Measurements from ENCODE around the gene PEX14. TPM values are rescaled to one million over a fixed set of nuclear protein-coding genes. Genes with fewer than 3 reads are reported as not detected.
"Not testable (repeated sequence)": the region's sequence is repeated elsewhere in the genome, so short reads cannot be mapped to it uniquely, and the experiment has no call there.

Gene PEX14
- total and polyA plus RNA-seq, 2 donors (not counting 3 experiments of a cell fraction or from before 2014, with no cell fraction given): 19.5 to 26.5 TPM

- intact Hi-C loops (cut with micrococcal nuclease): no loop called here
- BruUV-seq (replicated peaks): no TSS peak
Measured at GRCh38 chr1:10504249-10504648, 29.5 kb downstream of the PEX14 start.

GRCh38 chr1:10506046-10506676, 31.4 kb downstream of the PEX14 start:
- dilution Hi-C loops (cut with MboI; ENCODE audit: extremely low pct_ligation_motif_present, low sequenced_read_pairs); FAIRE-seq: not testable (repeated sequence)
- intact Hi-C loops (cut with micrococcal nuclease): loop anchor here (2.0 to 5.0 kb wide), 2 partner anchors 456 to 507 kb away; partner anchors contain the start of gene TARDBP

More at GRCh38 chr1:10504249-10504648, 29.5 kb downstream of the PEX14 start:
- DNase-seq (ENCODE audit: low read depth, low spot score) (no peak), FAIRE-seq (no peak)
- H3K36me3 ChIP-seq (ENCODE audit: control insufficient read depth in 2 of 2, extremely low read depth in 1 of 2, insufficient read depth in 2 of 2, low read length in 2 of 2): no peaks in the 10 kb centered on the region
- H4K20me1 ChIP-seq (replicated peaks; ENCODE audit: control insufficient read depth, extremely low read depth, insufficient read depth, low read length): no peaks in the 10 kb centered on the region
- H3K4me2 ChIP-seq (ENCODE audit: insufficient read depth, low read length): no peak overlapping the region
- H3K9me1 ChIP-seq (replicated peaks; ENCODE audit: control insufficient read depth, extremely low read depth, insufficient read depth, low read length): no peaks in the 10 kb centered on the region
- dilution Hi-C loops (cut with MboI; ENCODE audit: extremely low pct_ligation_motif_present, low sequenced_read_pairs): no loop called here
- peaks cover 24% of the 10 kb centered on the region for H3K79me2 ChIP-seq (ENCODE audit: control insufficient read depth, insufficient read depth, low read length)
- H3K4me1 ChIP-seq (ENCODE audit: control insufficient read depth, extremely low read depth, insufficient read depth, low read length): peaks cover 3% of the 10 kb centered on the region
- POLR2A ChIA-PET: no interaction called here
- H3K27me3 ChIP-seq (ENCODE audit: control insufficient read depth in 2 of 2, insufficient read depth in 2 of 2, low read length in 2 of 2): no peaks in the 10 kb centered on the region
- no peak overlapping the region for H2AFZ ChIP-seq (ENCODE audit: low read depth, low read length)
- CTCF ChIA-PET: interaction anchor here (1.3 to 3.1 kb wide), 3 partner anchors 10 to 436 kb away, joined by 4 to 18 read pairs (median 15); no protein-coding TSS in a partner anchor
- H3K9ac ChIP-seq (replicated peaks; ENCODE audit: extremely low read depth, insufficient read depth, low read length): no peak overlapping the region
- H3K9me3 ChIP-seq (replicated peaks; ENCODE audit: control insufficient read depth, insufficient read depth, low read length): no peaks in the 10 kb centered on the region
- no peak overlapping the region for H3K4me3 ChIP-seq (replicated peaks in 1 of 3; ENCODE audit: insufficient read depth in 1 of 3, low read depth in 1 of 3, low read length in 3 of 3)
- no peak overlapping the region for H3K27ac ChIP-seq (ENCODE audit: insufficient read depth, low read depth, low read length)
- TF ChIP-seq CTCF (IDR thresholded peaks at IDR 0.05; ENCODE audit: extremely low read depth in 1 of 2, insufficient read depth in 1 of 2, low read depth in 1 of 2, low read length in 2 of 2) (no peak), POLR2A (IDR thresholded peaks at IDR 0.05; ENCODE audit: low read depth, low read length) (no peak), MAX (IDR thresholded peaks at IDR 0.05; ENCODE audit: insufficient read depth, insufficient read length) (no peak), FOS (IDR thresholded peaks at IDR 0.05; ENCODE audit: borderline replicate concordance, insufficient read depth, low read length) (no peak), MYC (IDR thresholded peaks at IDR 0.05; ENCODE audit: low read depth, low read length) (no peak), POLR2AphosphoS5 (IDR thresholded peaks at IDR 0.05; ENCODE audit: insufficient read depth, low read depth, low read length) (no peak), GATA2 (IDR thresholded peaks at IDR 0.05; ENCODE audit: insufficient read depth, insufficient read length, low read depth, low read length) (no peak), EZH2 (IDR thresholded peaks at IDR 0.05; ENCODE audit: borderline replicate concordance, low read depth, low read length, severe bottlenecking) (no peak), JUN (IDR thresholded peaks at IDR 0.05; ENCODE audit: borderline replicate concordance, insufficient read depth, insufficient read length, low read depth) (no peak)

More at GRCh38 chr1:10506046-10506676, 31.4 kb downstream of the PEX14 start:
- DNase-seq (ENCODE audit: low read depth, low spot score); BruUV-seq (replicated peaks); H3K4me3 ChIP-seq (replicated peaks in 1 of 3; ENCODE audit: insufficient read depth in 1 of 3, low read depth in 1 of 3, low read length in 3 of 3); H3K4me2 ChIP-seq (ENCODE audit: insufficient read depth, low read length); H2AFZ ChIP-seq (ENCODE audit: low read depth, low read length); H3K27me3 ChIP-seq (ENCODE audit: control insufficient read depth in 2 of 2, insufficient read depth in 2 of 2, low read length in 2 of 2); POLR2A ChIA-PET; H4K20me1 ChIP-seq (replicated peaks; ENCODE audit: control insufficient read depth, extremely low read depth, insufficient read depth, low read length); H3K9me1 ChIP-seq (replicated peaks; ENCODE audit: control insufficient read depth, extremely low read depth, insufficient read depth, low read length); H3K9me3 ChIP-seq (replicated peaks; ENCODE audit: control insufficient read depth, insufficient read depth, low read length); H3K9ac ChIP-seq (replicated peaks; ENCODE audit: extremely low read depth, insufficient read depth, low read length); H3K27ac ChIP-seq (ENCODE audit: insufficient read depth, low read depth, low read length); H3K36me3 ChIP-seq (ENCODE audit: control insufficient read depth in 2 of 2, extremely low read depth in 1 of 2, insufficient read depth in 2 of 2, low read length in 2 of 2): not testable (repeated sequence)
- Histone ChIP-seq H3K4me1 (ENCODE audit: control insufficient read depth, extremely low read depth, insufficient read depth, low read length) (peaks cover 21% of the 10 kb centered on the region), H3K79me2 (ENCODE audit: control insufficient read depth, insufficient read depth, low read length) (peaks cover 19% of the 10 kb centered on the region)
- CTCF ChIA-PET: interaction anchor here (1.1 to 7.5 kb wide), 9 partner anchors 8 to 436 kb away, joined by 4 to 132 read pairs (median 12); partner anchors contain the start of gene CENPS

Data from endothelial cell of umbilical vein (primary cell).